GM19455 (cell line): ENCODE measurements around the gene FICD.
A peak's percentile ranks its signal among the peaks of the same experiment; 100 is the strongest.
"Not testable (repeated sequence)": the region's sequence is repeated elsewhere in the genome, so short reads cannot be mapped to it uniquely, and the experiment has no call there.

ENCODE experiments used
- ATAC-seq: cut with Tn5 transposase; IDR thresholded peaks from one replicate; pipeline ENCODE4 v1.9.1; 2021; ENCODE audit not compliant: unreplicated experiment

The FICD gene

DNA sequence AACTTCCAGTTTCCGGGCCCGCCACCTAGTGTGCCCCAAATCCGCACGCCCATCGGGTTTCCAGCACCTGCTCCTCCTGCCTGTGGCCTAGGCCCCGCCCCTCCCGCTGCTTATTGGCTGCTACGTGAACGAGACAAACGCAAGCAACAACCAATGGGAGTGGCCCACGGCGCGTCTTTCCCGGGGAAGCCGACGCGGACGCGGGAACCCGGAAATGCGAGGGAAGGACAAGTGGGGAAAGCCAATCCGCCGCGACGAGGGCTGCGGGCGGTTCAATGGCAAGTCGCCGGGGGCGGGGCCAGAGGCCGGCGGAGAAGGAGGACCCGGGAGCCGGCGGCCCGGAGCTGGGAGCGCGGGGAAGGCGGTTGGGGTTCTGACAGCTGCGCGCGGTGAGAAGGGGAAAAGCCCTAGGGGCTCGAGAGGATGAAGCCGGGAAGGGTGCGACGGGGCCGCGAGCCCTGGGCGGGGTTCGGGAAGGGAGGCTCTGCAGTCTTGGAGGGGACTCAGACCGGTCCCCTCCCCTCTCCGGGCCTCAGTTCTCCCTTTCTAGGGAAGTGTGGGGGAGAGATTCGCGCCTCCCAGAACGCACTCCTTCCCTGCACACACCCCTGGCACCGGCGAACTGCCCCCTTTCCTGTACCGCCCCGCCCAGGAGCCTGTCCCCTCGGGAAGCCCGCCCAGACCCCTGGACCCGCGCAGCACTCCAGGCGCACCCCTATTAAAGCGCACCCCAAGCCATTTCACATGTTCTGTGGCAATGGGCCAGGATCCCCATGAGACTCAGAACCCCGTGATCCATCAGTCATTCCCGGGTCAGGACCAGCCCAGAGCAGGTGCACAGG lies at the start of gene FICD:
Gene FICD, plus strand, starts transcription at position 305 of the 842 bp plus-strand sequence. CDS start 1,696 bp downstream, outside the sequence.
- ATAC-seq: peak; percentile 83

GRCh38 chr12:108465417-108465816 lies 49.7 kb upstream of the FICD start:
- no peak for ATAC-seq

DNA sequence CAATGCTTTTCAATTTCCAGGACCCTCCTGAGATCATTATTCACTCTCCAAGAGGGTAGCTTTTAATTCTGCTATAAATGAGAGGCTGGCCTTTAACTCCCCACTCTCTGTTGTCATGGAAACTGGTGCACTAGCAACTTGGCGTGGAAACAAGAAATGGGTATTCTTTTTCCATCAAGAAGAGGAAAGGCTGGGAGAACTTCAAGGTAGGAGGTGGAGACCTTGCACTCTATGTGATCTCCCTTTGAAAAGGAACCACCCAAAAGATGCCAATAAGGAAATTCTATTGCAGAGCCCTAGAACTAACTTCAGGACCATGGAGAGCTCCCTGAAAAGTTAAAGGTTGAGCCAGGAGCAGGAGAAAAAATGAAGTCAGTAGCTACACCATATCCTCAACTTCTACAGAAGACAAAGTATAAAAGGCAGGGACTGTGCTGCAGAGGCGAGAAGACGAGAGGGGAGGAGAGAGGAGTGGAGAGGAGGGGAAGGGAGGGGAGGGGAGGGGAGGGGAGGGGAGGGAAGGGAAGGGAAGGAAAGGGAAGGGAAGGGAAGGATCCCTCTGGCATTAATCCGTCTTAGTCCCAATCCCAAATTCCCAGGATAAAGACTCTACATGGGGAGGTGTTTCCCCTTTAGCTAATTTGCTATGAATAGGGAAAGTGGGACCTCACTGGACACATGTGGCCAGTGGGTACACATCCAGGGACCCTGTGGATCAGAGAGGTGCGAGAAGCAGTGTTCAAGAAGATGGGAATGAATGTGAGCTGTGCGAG lies 46.7 kb upstream of the FICD start:
- no peak for ATAC-seq

GRCh38 chr12:108473400-108474055 lies 41.5 kb upstream of the FICD start:
- ATAC-seq: no peak

DNA sequence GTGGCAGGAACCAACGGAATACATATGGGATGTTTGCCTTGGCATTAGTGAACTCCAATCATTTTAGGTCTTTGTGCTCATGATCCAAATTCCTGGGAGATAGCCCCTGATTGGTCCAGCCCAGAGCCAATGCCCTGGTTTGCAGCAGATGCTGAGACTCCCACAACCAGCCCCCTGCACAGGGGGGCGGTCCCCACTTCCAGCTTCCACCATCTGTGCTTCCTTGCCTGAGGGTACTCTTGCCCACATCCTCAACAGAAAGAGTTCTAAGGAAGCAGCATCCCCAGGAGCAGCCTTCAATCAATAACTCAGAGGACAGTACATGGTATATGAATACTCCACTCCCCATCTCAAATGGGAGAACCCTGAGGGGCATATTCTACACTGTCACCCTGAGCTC lies 39.7 kb upstream of the FICD start:
- no peak for ATAC-seq

DNA sequence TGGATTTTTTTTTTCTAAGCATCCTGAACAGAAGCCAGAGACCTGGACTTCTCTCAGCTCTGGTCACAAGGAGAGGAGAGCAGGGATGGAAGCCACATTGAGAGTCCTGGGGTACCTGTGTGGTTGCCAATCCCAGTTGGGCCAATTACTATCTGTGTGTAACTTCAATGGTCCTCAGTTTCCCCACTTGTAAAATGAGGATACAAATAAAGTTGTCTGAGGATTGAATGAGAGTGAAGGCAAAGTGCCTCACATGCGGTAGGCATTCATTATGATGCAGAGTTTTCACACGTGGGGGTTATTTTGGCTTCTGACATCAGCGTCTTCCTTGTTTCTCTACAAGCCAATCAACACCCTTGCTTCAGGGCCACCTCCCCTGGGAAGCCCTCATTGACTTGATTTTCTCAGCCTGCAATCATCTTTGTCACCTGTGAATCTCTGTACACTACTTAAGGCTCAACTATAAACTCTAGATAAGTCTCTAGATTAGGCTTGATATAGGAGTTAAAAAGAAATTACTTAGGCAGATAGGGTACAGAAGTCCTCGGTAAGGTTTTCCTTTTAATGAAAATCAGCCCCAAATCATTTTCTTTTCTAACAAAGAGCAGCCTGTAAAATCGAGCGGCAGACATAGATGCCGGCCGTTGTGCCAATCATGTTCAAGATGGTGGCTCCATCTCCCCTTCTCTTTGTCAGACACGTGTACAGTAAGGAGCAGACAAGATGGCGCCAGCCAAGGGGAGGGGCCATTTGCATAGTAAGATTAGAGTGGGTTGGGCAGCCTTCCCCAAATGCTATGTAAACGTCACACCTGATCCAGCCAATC lies 37.8 kb upstream of the FICD start:
- ATAC-seq: no peak

- no peak for ATAC-seq
Observed at GRCh38 chr12:108477881-108478259, 37.2 kb upstream of the FICD start.

GRCh38 chr12:108478611-108479206 lies 36.4 kb upstream of the FICD start:
- ATAC-seq: no peak

DNA sequence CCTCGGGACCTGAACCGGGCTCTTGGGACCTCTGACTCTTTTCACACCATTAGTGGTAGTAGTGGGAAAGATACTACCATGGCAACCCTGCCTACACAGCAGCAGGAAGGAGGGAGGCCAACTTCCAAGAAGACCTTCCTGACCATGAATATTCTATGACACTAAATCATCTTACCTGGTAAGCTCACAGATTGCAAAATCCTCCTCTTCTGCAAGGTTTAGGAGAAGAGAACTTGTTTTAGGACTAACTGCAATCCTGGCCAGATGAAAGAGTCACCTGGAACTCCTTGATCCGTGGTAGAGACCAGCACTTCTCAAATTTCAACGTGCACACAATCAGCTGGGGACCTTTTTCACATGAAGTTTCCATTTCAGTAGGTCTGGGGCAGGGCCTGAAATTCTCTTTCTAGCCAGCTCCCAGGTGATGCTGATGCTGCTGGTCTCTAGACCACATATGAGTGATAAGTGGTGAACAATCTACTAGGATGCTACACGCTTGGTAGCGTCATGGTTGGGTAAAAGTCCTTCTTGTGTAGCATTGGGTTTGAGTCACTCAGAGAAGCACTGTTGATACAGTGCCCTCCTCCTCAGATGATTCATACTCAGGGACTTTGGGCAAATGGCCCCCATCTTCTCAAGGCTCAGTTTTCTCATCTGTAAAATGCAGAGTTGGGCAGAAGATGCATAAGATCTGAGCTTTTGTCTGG lies 35.6 kb upstream of the FICD start:
- no peak for ATAC-seq

DNA sequence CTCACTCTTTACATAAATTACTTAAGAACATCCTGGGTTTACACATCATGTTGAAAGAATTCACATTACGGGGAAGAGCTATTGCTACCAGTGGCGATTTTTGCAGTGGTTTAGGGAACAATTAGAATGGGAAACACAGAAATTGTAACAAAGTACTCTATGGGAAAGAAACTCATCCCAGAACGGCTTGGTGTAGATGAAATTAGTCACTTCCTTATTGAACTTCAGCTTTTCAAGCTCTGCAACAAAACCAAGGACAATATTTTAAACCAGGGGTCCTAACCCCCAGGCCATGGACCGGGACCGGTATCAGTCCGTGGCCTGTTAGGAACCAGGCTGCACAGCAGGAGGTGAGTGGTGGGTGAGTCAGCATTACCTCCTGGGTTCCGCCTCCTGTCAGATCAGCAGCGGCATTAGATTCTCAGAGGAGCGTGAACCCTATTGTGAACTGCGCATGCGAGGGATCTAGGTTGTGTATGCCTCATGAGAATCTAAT lies 32.3 kb upstream of the FICD start:
- ATAC-seq: no peak

DNA sequence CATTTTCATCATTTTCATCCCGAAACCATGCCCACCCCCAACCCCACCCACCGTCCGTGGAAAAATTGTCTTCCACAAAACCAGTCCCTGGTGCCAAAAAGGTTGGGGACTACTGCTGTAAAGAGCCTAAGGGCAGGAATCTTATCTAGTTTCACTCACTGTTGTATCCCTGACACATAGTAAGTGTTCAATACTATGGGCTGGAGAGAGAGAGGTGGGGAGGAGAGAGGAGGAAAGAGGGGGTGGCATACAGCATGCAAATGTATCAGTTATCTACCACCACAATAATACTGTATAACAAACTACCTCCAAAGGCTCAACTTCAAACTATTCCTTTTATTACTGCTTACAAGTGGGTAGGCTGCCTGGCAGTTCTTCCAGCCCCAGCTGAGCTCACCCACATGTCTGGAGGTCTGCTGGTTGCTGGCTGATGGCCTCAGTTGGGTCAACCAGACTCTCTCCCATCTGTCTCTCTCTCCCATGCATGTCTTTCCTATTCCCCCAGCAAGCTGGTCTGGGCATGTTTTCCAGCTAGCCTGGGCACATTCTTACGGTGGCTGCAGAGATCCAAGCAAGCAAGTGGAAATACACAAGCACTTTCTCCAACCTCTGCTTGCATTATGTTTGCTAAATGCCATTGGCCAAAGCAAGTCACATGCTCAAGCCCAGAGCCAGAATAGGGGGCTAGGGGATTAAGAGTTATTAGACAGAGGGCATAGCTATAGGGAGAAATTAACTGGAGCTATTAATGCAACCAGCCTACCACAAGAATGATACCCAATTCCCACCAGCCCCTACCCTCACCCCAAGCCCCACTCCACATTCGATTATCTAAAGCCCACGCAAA lies 31.6 kb upstream of the FICD start:
- ATAC-seq: no peak

DNA sequence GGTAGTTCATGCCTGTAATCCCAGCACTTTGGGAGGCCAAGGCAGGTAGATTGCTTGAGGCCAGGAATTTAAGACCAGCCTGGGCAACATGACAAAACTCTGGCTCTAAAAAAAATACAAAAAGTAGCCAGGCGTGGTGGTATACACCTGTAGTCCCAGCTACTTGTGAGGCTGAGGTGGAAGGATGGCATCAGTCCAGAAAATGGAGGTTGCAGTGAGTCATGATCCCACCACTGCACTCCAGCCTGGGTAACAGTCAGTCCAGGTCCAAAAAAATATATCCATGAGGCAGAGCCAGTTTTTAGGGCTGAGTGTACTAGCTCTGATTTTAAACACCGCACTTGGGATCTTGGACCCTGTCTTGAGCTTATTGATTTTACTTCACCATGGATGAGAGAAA lies 30.6 kb upstream of the FICD start:
- ATAC-seq: no peak

DNA sequence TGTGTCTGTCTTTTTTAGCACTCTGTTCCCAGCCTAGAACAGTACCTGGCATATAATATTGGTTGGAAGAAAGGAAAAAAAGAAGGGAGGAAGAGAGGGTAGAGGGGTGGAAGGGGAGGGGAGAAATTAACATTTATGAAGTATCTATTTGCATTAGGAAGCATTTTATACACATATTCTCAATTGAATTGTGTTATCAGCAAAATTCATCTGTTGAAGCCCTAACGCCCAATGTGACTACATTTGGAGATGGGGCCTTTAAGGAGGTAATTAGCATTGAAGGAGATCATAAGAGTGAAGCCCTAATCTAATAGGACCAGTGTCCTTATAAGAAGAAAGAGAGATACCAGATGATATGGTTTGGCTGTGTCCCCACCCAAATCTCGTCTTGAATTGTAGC lies 30.2 kb upstream of the FICD start:
- ATAC-seq: no peak

DNA sequence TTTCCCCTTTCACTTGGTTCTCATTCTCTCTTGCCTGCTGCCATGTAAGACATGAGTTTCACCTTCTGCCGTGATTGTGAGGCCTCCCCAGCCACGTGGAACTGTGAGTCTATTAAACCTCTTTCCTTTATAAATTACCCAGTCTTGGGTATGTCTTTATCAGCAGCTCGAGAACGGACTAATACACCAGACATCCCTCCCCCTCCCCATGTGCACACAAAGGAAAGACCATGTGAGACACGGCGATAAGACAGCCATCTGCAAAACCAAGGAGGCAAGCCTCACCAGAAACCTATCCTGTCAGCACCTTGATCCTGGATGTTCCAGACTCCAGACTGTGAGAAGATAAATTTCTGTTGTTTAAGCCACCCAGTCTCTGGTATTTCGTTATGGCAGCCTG lies 29.7 kb upstream of the FICD start:
- ATAC-seq: not testable (repeated sequence)

DNA sequence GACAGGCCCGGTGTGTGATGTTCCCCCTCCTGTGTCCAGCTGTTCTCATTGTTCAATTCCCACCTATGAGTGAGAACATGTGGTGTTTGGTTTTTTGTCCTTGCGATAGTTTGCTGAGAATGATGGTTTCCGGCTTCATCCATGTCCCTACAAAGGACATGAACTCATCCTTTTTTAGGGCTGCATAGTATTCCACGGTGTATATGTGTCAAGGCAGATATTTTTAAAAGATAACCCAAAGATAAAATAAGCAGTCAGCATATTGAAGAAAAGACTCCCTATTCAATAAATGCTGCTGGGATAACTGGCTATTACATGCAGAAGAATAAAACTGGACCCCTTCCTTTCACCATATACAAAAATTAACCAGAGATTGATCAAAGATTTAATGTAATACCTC lies 28.0 kb upstream of the FICD start:
- not testable (repeated sequence) for ATAC-seq

GRCh38 chr12:108491256-108491655 lies 23.8 kb upstream of the FICD start:
- no peak for ATAC-seq

- ATAC-seq: no peak
Observed at GRCh38 chr12:108495054-108495453, 20.0 kb upstream of the FICD start.

- no peak for ATAC-seq
Observed at GRCh38 chr12:108495823-108496579, 19.1 kb upstream of the FICD start.
